HEK293 (cell line): ENCODE data around the gene SRRM1.

Experiments
- CTCF ChIA-PET: fragments of 350-600 bp; formaldehyde crosslinking; extraction: SDS; loops from one replicate; lab custom pipeline; 2021; ENCODE audit warnings: antibody characterized with exemption; lab: Yijun Ruan, JAX
- POLR2A ChIA-PET: fragments of 300-600 bp; formaldehyde crosslinking; extraction: SDS; loops from one replicate; lab custom pipeline; 2020; ENCODE audit warnings: antibody characterized with exemption, inconsistent platforms; lab: Yijun Ruan, JAX
- H3K27ac ChIP-seq: fragments of 200-500 bp; sonication (Bioruptor generic); 2 replicates; pipeline ENCODE4 v1.5.1; 2014; ENCODE audit warnings: low read depth, low read length, control low read depth, inconsistent platforms; ENCODE audit errors: extremely low read depth
- H3K36me3 ChIP-seq, 2 experiments: fragments of 200-500 bp in 1 of 2; sonication (Bioruptor generic) in 1 of 2; 1 replicate in 1 of 2; 2 replicates in 1 of 2; pipeline ENCODE4 v1.5.1; 2014 to 2017; ENCODE audit warnings: inconsistent platforms in 2 of 2, low read length in 2 of 2; ENCODE audit not compliant: control insufficient read depth in 2 of 2, insufficient read depth in 1 of 2
- H3K4me1 ChIP-seq: fragments of 200-500 bp; sonication (Bioruptor generic); 2 replicates; pipeline ENCODE4 v1.5.1; 2014; ENCODE audit warnings: mild to moderate bottlenecking, low read length, inconsistent platforms; ENCODE audit not compliant: control insufficient read depth, insufficient read depth
- H3K4me3 ChIP-seq: 2 replicates; pipeline ENCODE4 v1.5.1; 2011; ENCODE audit warnings: low read depth, mild to moderate bottlenecking, control low read depth, low read length, moderate library complexity
- H3K9me3 ChIP-seq: fragments of 200-500 bp; sonication (Bioruptor generic); 2 replicates; pipeline ENCODE4 v1.5.1; 2014; ENCODE audit warnings: low read depth, low read length, inconsistent platforms; ENCODE audit not compliant: control insufficient read depth, insufficient read depth
- GLIS1 ChIP-seq: fragments of 450-650 bp; formaldehyde crosslinking; IDR thresholded peaks from 2 replicates; pipeline ENCODE4 v1.5.1; 2016; ENCODE audit warnings: missing biosample characterization, missing genetic modification characterization
- PRDM1 ChIP-seq: fragments of 450-650 bp; formaldehyde crosslinking; IDR thresholded peaks from 2 replicates; pipeline ENCODE4; 2016; ENCODE audit warnings: missing biosample characterization, missing genetic modification characterization
- ZBTB21 ChIP-seq: fragments of 450-650 bp; formaldehyde crosslinking; IDR thresholded peaks from 2 replicates; pipeline ENCODE4 v1.5.1; 2017; ENCODE audit warnings: missing biosample characterization, missing genetic modification characterization
- ZFP37 ChIP-seq: fragments of 450-650 bp; formaldehyde crosslinking; IDR thresholded peaks from 2 replicates; pipeline ENCODE4 v1.5.1; 2016; ENCODE audit warnings: missing biosample characterization, missing genetic modification characterization
- ZNF221 ChIP-seq: fragments of 450-650 bp; formaldehyde crosslinking; IDR thresholded peaks from 2 replicates; pipeline ENCODE4 v1.5.1; 2017; ENCODE audit warnings: missing biosample characterization, missing genetic modification characterization, borderline replicate concordance
- ZNF248 ChIP-seq: fragments of 450-650 bp; formaldehyde crosslinking; IDR thresholded peaks from 2 replicates; pipeline ENCODE4 v1.5.1; 2017; ENCODE audit warnings: missing biosample characterization, missing genetic modification characterization
- ZNF341 ChIP-seq: fragments of 450-650 bp; formaldehyde crosslinking; IDR thresholded peaks from 2 replicates; pipeline ENCODE4; 2016; ENCODE audit warnings: low read depth, missing biosample characterization, missing genetic modification characterization
- ZNF530 ChIP-seq: fragments of 450-650 bp; formaldehyde crosslinking; IDR thresholded peaks from 2 replicates; pipeline ENCODE4 v1.5.1; 2016; ENCODE audit warnings: low read depth, missing biosample characterization, missing genetic modification characterization
- ZNF544 ChIP-seq: fragments of 450-650 bp; formaldehyde crosslinking; IDR thresholded peaks from 2 replicates; pipeline ENCODE4 v1.5.0; 2017; ENCODE audit warnings: missing biosample characterization, missing genetic modification characterization
- ZNF561 ChIP-seq: fragments of 450-650 bp; IDR thresholded peaks from 2 replicates; pipeline ENCODE4 v1.5.1; 2018; ENCODE audit warnings: missing biosample characterization, missing genetic modification characterization, borderline replicate concordance
- ZNF600 ChIP-seq: fragments of 450-650 bp; formaldehyde crosslinking; IDR thresholded peaks from 2 replicates; pipeline ENCODE4 v1.5.1; 2016; ENCODE audit warnings: missing biosample characterization, missing genetic modification characterization
- ZNF610 ChIP-seq: fragments of 450-650 bp; formaldehyde crosslinking; IDR thresholded peaks from 2 replicates; pipeline ENCODE4 v1.5.1; 2016; ENCODE audit warnings: missing biosample characterization, missing genetic modification characterization, borderline replicate concordance
- ZNF76 ChIP-seq: fragments of 450-650 bp; formaldehyde crosslinking; IDR thresholded peaks from 2 replicates; pipeline ENCODE4; 2016; ENCODE audit warnings: low read depth, missing biosample characterization, missing genetic modification characterization, borderline replicate concordance
- ZNF785 ChIP-seq: fragments of 450-650 bp; formaldehyde crosslinking; IDR thresholded peaks from 2 replicates; pipeline ENCODE4 v1.5.1; 2016; ENCODE audit warnings: missing biosample characterization, missing genetic modification characterization
- ZSCAN16 ChIP-seq: fragments of 450-650 bp; formaldehyde crosslinking; IDR thresholded peaks from 2 replicates; pipeline ENCODE4 v1.5.1; 2016; ENCODE audit warnings: missing biosample characterization, missing genetic modification characterization
- TF ChIP-seq, protein P1 (sequence below): fragments of 450-650 bp; formaldehyde crosslinking; IDR thresholded peaks from 2 replicates; pipeline ENCODE4 v1.5.1; 2017; ENCODE audit warnings: missing biosample characterization, missing genetic modification characterization
- TF ChIP-seq, protein P2 (sequence below): fragments of 450-650 bp; formaldehyde crosslinking; IDR thresholded peaks from 2 replicates; pipeline ENCODE4 v1.5.1; 2017; ENCODE audit warnings: missing biosample characterization, missing genetic modification characterization
- TF ChIP-seq, protein P3 (sequence below): fragments of 450-650 bp; formaldehyde crosslinking; IDR thresholded peaks from 2 replicates; pipeline ENCODE4 v1.5.1; 2016; ENCODE audit warnings: missing biosample characterization, missing genetic modification characterization
- TF ChIP-seq, protein P4 (sequence below): fragments of 450-650 bp; formaldehyde crosslinking; IDR thresholded peaks from 2 replicates; pipeline ENCODE4 v1.5.1; 2016; ENCODE audit warnings: missing biosample characterization, missing genetic modification characterization
- TF ChIP-seq, protein P5 (sequence below): fragments of 450-650 bp; formaldehyde crosslinking; IDR thresholded peaks from 2 replicates; pipeline ENCODE4 v1.5.1; 2016; ENCODE audit warnings: missing biosample characterization, missing genetic modification characterization

Gene SRRM1

DNA sequence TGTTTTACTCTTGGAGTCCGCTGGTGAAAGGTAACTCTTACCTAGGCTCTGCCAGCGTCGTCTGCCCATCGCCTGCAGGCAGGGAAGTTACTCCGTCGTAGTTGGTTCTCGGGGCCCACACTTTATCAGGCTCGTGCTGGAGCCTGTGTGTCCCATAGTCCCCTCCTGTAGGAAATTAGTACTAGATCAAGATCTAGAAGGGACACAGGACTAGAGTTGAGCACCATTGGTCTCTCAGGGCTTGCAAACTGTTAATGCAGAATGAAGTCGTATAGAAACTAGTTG is 940 bp downstream of the SRRM1 start (continued):
- TF ChIP-seq ZNF600 (tag by site-specific recombination), result 0 out of 2 replicates have a peak, but pooled peaks have one; percentile 5
- no peak for TF ChIP-seq ZNF544 (tag by site-specific recombination)
- TF ChIP-seq, protein P1, sequence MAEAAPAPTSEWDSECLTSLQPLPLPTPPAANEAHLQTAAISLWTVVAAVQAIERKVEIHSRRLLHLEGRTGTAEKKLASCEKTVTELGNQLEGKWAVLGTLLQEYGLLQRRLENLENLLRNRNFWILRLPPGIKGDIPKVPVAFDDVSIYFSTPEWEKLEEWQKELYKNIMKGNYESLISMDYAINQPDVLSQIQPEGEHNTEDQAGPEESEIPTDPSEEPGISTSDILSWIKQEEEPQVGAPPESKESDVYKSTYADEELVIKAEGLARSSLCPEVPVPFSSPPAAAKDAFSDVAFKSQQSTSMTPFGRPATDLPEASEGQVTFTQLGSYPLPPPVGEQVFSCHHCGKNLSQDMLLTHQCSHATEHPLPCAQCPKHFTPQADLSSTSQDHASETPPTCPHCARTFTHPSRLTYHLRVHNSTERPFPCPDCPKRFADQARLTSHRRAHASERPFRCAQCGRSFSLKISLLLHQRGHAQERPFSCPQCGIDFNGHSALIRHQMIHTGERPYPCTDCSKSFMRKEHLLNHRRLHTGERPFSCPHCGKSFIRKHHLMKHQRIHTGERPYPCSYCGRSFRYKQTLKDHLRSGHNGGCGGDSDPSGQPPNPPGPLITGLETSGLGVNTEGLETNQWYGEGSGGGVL (tag by site-specific recombination), result no peak
- no peak for TF ChIP-seq ZNF341 (tag by site-specific recombination)
- no peak for TF ChIP-seq ZNF561
- TF ChIP-seq PRDM1 (tag by site-specific recombination), result peak; percentile 37; the same call in 1 of the 2 replicates
- TF ChIP-seq ZNF76, result peak; percentile 41; the same call in 1 of the 2 replicates
- TF ChIP-seq, all 188 proteins: peak for 4

DNA sequence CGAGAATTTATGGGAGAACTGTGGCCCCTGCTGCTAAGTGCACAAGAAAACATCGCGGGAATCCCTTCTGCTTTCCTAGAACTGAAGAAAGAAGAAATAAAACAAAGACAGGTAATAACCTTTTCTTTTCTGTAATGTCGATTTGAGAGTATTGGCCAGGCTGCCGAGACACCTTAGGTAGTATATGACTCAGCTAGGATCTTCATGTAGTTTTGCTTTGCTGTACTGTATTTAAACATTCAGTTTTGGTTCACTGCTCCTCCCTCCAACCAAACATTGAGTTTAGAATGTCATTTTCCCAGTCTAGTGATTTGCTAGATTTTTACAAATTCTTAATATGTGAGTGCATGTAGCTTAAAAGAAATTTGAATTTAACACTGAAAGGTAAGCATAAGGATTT is 5.8 kb downstream of the SRRM1 start:
- H3K36me3 ChIP-seq, result peaks cover 74 to 90% of the 10 kb centered on the region in 2 experiments
- peaks cover 6% of the 10 kb centered on the region; the same call in 1 of the 2 replicates for H3K4me1 ChIP-seq
- CTCF ChIA-PET, result interaction anchor here (0.8 kb wide), 1 partner anchor 258 kb away, joined by 3 read pairs; no protein-coding TSS in a partner anchor
- H3K27ac ChIP-seq, result no peak overlapping the region
- TF ChIP-seq ZNF221, result no peak
- TF ChIP-seq ZNF610, result no peak
- TF ChIP-seq GLIS1 (tag by site-specific recombination), result no peak
- TF ChIP-seq ZNF248, result no peak
- no peak for TF ChIP-seq ZBTB21 (tag by site-specific recombination)
- TF ChIP-seq, protein P2, sequence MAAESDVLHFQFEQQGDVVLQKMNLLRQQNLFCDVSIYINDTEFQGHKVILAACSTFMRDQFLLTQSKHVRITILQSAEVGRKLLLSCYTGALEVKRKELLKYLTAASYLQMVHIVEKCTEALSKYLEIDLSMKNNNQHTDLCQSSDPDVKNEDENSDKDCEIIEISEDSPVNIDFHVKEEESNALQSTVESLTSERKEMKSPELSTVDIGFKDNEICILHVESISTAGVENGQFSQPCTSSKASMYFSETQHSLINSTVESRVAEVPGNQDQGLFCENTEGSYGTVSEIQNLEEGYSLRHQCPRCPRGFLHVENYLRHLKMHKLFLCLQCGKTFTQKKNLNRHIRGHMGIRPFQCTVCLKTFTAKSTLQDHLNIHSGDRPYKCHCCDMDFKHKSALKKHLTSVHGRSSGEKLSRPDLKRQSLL (tag by site-specific recombination), result no peak
- TF ChIP-seq ZFP37 (tag by site-specific recombination), result no peak
- TF ChIP-seq ZSCAN16 (tag by site-specific recombination), result no peak
- TF ChIP-seq, all 188 proteins: peak for 0
- no peak overlapping the region for H3K4me3 ChIP-seq
- POLR2A ChIA-PET, result no interaction called here
- H3K9me3 ChIP-seq, result no peaks in the 10 kb centered on the region

DNA sequence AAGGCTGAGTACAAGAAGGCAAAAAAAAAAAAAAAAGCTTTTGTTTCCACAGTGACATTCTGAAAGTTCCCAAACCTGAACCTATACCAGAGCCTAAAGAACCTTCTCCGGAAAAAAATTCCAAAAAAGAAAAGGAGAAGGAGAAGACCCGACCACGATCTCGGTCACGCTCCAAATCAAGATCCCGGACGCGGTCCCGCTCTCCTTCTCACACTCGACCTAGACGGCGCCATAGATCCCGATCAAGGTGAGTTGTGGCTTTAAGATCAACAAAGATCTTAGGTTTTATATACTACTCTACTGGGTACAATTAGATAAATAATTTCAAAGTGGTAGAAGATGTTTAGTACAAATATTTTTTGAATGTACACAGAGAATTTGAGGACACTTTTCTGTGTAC is 9.3 kb downstream of the SRRM1 start:
- ChIA-PET CTCF (no interaction called here), POLR2A (no interaction called here)

More for the DNA sequence above, 9.3 kb downstream of the SRRM1 start:
- TF ChIP-seq ZNF530 (tag by site-specific recombination) (no peak), ZNF785 (tag by site-specific recombination) (no peak)
- TF ChIP-seq, protein P3, sequence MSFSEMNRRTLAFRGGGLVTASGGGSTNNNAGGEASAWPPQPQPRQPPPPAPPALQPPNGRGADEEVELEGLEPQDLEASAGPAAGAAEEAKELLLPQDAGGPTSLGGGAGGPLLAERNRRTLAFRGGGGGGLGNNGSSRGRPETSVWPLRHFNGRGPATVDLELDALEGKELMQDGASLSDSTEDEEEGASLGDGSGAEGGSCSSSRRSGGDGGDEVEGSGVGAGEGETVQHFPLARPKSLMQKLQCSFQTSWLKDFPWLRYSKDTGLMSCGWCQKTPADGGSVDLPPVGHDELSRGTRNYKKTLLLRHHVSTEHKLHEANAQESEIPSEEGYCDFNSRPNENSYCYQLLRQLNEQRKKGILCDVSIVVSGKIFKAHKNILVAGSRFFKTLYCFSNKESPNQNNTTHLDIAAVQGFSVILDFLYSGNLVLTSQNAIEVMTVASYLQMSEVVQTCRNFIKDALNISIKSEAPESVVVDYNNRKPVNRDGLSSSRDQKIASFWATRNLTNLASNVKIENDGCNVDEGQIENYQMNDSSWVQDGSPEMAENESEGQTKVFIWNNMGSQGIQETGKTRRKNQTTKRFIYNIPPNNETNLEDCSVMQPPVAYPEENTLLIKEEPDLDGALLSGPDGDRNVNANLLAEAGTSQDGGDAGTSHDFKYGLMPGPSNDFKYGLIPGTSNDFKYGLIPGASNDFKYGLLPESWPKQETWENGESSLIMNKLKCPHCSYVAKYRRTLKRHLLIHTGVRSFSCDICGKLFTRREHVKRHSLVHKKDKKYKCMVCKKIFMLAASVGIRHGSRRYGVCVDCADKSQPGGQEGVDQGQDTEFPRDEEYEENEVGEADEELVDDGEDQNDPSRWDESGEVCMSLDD (tag by site-specific recombination), result no peak
- TF ChIP-seq, protein P4, sequence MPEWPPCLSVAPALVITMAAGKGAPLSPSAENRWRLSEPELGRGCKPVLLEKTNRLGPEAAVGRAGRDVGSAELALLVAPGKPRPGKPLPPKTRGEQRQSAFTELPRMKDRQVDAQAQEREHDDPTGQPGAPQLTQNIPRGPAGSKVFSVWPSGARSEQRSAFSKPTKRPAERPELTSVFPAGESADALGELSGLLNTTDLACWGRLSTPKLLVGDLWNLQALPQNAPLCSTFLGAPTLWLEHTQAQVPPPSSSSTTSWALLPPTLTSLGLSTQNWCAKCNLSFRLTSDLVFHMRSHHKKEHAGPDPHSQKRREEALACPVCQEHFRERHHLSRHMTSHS (tag by site-specific recombination), result no peak
- TF ChIP-seq, protein P5, sequence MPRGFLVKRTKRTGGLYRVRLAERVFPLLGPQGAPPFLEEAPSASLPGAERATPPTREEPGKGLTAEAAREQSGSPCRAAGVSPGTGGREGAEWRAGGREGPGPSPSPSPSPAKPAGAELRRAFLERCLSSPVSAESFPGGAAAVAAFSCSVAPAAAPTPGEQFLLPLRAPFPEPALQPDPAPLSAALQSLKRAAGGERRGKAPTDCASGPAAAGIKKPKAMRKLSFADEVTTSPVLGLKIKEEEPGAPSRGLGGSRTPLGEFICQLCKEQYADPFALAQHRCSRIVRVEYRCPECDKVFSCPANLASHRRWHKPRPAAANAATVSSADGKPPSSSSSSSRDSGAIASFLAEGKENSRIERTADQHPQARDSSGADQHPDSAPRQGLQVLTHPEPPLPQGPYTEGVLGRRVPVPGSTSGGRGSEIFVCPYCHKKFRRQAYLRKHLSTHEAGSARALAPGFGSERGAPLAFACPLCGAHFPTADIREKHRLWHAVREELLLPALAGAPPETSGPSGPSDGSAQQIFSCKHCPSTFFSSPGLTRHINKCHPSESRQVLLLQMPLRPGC (tag by site-specific recombination), result no peak
- TF ChIP-seq, all 188 proteins: peak for 0
- no peaks in the 10 kb centered on the region for H3K4me1 ChIP-seq
- H3K4me3 ChIP-seq, result no peak overlapping the region
- no peaks in the 10 kb centered on the region for H3K9me3 ChIP-seq
- no peak overlapping the region for H3K27ac ChIP-seq
- peaks cover 90 to 99% of the 10 kb centered on the region in 2 experiments for H3K36me3 ChIP-seq
